HG02885 (cell line): Measurements from ENCODE around the gene CD7.

ENCODE experiments used
- ATAC-seq: cut with Tn5 transposase; IDR thresholded peaks from one replicate; pipeline ENCODE4 v1.9.1; 2021; ENCODE audit warnings: mild to moderate bottlenecking; ENCODE audit not compliant: unreplicated experiment, poor library complexity

Gene CD7

DNA sequence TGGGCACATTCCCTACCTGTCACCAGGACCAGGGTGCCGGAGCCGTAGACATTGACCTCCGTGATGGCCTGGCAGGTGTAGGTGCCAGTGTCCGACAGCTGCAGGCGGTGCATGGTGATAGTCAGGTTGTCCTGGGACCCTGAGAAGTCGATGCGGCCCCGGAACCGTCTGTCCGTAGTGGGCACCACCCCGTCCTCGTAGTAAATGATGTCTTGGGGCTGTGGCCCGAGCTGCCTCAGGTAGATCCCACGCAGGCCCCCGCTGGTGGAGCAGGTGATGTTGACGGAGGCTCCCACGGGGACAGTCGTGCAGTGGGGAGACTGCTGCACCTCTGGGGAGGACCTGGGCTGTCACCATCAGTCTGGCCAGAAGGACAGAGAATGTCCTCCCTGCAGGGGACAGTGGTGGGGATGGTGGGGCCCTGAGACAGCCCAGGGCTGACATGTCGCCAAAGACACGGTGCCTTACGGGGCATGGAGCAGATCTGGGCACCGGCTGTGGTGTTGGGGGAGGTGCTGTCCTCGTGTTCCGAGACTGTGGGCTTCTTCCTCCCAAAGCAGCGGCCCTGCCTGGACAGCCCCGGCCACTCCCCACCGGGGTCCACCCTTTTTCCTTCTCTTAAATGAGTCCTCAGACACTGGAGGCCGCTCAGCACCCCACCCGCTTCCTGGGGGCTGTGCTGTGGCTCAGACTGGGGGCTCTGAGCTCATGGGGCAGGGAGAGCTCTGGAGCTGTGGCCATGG, 586 bp downstream of the CD7 start:
- ATAC-seq, result no peak

DNA sequence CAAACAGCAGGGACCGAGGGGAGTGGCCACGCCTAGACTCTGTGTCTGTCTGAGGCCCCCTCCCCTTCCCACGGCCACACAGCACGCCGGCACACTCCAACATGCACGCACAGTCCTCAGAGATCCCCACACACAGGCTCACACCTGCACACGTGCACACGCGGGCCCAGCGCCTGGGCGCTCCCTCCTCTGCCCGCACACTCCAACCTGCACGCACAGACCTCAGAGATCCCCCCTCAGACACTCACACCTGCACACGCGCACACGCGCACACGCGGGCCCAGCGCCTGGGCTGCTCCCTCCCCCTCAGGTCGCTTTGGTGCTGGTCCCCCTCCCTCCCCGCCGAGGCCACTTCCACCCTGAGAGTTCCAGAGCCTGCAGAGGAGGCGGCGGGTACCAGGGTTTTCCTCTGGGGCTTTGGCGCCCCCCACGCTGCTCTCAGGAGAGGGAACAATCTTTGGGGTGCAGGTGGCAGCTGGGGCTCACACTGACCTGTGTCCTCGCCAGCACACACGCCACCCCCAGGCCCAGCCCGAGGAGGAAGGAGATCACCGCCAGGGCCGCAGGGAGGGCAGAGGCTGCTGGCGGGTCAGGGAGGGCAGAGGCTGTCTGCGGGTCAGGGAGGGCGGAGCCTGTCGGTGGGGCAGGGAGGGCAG, 1.6 kb downstream of the CD7 start:
- ATAC-seq, result no peak

DNA sequence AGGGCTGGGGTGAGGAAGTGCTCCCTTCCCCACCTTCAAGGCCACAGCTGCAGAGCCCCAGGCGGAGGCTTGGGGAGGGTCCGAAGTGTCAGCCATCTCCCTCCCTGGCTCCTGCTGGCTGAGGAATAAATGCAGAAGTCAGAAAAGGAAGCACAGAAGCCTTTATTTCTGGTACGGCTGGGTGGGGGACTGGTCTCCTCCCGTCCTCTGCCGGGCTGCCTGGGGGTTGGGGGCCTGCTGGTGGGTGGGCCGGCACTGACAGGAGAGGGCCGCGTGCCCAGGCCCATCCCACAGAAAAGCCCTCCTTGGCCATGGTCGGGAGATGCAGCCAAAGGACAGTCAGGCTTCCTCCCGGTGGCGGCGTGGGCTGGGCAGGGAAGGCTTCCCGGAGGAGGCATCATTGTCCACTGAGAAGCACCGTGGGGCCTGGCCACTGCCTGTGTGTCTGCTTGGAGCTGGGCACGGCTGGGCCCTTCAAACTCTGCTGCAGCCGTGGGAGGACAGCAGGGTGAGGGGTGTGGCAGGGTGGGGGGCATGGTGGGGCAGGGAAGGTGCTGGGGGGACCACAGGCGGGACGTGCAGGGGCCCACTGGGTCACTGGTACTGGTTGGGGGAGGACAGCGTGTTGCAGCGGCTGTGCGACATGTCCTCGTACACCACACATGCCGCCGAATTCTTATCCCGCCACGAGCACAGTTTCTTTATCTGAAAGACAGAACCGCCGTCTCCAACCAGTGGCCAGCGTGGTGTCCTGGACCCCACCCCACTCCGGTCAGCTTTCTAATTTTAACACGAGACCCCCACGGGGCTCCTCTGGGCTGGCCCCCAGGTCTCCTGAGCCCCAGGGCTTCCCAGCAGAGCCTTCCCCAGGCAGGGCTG, 2.4 kb downstream of the CD7 start:
- ATAC-seq, result no peak

DNA sequence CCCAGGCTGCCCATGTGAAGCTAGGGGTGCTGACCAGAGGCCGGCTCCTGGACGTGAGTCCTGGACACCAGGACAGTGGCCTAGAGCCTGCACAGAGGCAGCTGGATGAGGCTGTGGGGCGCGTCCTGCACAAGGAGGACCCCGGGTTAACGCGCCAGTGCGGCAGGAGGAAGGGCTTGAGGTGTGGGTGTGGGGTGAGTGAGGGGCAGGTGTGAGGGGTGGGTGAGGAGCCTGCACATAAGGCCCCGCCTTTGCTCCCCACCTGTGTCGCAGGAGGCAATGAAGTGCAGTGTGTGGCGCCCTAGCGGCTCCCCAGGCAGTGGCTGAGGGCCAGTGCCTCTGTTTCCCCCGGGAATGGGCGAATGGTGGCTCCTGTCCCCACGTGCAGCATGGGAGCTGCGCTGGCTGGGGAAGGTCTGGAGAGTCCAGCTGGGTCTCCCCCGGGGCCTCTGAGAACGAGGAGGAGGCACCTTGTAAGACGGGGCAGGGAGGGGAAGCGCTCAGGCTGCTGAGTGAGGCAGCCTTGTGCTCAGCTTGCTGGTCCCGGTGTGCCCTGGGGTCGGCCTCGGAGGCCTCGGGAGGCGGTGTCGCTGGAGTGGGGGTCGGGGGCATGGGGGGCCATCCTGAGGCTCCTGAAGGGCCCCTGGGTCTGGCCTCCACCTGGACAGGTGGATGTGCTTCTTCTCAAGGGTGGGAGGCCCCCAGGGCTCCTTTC, 3.2 kb downstream of the CD7 start:
- ATAC-seq, result no peak

DNA sequence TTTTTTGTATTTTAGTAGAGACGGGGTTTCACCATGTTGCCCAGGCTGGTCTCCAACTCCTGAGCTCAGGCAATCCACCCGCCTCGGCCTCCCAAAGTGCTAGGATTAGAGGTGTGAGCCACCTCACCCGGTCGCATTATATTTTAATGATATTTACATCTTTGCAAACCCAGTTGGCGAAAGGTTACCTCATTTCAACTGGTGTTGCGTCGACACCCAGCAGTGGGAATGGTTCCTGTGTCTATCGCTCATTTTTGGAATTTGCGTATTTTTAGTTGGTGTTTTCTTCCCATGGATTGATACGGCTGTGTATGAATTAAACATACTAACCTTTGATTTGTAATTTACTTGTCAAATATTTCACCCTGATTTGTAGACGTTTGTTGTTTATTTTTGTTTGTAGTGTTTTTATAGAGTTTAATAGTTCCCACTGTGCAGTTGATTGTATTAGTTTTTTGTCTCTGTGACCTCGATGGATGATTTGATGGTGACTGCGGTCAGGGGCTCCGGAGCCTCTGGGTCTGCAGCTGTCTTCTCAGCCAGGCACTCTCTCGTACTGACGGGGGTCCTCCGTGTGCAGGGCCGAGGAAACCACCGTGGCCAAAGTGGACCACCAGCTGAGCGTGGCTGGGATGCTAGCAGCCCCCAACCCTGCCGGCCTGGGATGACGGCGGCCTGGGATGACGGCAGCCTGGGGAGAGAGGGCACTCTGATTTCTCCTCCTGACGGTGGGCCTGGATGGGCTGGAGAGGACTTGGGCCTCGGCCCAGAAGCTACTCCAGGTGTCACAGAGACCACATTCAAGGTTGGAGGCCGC, 4.0 kb downstream of the CD7 start:
- no peak for ATAC-seq

DNA sequence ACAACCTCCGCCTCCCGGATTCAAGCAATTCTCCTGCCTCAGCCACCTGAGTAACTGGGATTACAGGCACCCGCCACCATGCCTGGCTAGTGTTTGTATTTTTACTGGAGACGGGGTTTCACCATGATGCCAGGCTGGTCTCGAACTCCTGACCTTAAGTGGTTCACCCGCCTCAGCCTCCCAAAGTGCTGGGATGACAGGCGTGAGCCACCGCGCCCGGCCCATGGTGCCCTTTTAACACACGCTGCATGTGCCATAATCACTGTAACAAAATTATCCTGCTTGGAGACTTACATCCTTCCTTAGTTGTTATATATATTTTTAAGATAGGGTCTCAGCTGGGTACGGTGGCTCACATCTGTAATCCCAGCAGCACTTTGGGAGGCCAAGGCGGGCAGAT, 5.4 kb downstream of the CD7 start:
- ATAC-seq, result no peak

DNA sequence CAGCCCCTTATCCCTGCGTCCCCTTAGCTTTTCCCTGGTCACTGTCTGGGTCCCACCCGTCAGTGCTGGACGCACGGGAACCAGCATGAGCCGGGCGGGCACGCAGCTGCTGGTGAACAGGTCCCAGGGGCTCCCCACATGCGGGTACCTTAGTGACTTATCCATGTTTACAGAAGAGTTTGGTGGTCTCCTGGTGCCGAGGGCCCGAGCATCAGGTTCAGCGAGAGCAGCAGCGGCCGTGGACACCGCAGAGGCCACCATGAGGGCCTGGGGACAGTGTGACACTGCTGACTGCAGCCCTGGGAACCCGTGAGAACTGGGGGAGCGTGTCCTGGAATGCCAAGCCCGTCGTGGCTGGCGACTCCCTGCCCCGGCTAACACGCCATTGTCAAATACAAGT, 6.5 kb downstream of the CD7 start:
- ATAC-seq, result no peak

DNA sequence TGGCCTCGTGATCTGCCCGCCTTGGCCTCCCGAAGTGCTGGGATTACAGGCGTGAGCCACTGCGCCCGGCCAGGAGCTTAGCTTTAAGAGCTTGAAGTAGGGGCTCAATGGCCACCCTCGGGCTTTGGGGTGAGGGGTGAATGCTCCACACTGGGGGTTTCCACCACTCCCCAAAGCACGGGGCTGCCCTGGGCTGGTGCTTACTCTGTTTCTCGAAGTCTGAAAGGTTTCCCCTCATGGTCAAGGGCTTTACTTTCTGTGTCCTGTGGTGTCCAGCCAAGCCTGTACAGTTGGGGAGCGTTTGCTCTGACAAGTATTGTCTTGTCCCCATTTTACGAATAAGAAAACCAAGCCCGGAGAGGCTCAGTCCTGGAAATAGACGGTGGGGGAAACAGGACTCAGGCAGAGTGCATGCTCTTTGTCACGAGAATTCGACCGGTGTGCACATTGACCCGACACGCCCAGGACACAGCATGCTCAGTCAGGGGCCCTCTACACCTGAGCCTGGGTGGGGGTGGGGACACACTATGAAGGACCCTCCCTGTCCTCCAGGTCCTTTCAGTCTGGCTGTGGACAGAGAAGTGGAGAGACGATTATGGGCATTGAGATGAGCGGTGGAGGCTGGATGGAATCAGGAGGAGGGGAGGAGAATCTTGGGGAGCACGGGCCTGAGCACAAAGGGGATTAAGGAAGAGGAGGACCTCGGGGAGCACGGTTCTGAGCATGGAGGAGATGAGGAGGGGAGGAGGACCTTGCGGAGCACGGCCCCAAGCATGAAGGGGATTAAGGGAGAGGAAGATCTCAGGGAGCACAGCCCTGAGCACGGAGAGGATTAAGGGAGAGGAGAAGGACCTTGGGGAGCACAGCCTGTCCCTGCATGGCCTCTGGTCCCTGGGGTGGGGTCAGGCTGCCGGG, 7.5 kb downstream of the CD7 start:
- ATAC-seq, result no peak

DNA sequence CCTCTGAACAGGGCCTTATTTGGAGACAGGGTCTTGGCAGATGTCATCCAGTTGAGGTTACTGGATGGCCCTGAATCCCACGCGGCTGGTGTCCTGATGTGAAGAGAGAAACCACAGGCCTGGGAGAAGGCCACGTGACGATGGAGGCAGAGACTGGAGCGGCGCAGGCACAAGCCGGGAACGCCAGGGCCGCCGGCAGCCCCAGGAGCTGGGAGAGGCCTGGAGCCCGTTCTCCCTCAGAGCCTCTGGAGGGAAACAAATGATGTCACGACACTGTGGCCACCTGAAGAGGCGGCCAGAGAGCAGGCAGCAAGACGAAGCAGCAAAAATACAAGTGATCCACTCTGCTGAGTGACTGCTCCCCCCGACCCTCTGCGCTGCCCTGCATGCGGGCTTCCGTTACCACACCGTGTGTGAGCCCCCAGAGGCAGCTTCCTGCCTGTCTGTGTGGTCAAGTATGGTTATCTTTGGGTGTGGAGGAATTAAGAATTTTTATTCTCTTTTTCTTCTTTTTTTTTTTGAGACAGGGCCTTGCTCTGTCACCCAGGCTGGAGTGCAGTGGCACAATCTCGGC, 11.6 kb downstream of the CD7 start:
- no peak for ATAC-seq

DNA sequence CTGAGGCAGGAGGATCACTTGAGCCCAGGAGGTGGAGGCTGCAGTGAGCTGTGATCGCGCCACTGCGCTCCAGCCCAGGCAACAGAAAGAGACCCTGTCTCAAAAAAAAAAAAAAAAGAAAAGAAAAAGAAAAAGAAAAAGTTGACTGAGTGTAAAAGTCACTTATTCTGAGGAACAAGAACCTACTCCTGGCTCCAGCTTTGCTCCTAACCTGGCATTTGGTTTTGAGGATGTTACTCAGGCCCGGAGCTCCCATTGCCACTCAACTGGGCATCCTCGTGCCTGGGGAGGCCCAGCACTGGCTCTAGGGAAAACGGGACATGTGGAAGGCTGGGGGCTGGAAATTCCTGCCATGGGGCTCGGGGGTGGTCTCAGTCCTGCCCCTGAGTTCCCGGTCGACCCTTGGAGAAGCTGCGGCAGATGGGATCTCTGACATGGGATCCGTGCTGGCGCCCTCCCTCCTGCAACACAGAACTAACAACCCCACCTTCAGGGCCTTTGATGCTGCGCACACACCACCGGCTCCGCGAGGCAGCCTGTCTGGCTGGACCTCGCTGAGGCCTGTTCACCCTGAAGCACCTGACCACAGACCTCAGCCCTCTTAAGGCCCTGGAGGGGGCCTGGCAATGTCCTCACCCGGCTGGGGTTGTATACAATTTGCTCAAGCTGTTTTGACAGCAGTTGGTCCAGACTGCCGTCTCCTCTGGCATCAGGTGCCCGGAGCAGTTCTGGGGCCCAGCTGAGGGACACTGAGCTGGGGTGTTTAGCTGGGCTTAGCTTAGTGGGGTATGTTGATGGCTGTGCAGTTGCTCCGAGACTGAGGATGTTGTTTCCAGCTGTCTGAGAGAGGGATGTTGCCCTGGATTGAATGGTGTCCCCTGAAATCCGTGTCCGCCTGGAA, 12.3 kb downstream of the CD7 start:
- ATAC-seq, result no peak

DNA sequence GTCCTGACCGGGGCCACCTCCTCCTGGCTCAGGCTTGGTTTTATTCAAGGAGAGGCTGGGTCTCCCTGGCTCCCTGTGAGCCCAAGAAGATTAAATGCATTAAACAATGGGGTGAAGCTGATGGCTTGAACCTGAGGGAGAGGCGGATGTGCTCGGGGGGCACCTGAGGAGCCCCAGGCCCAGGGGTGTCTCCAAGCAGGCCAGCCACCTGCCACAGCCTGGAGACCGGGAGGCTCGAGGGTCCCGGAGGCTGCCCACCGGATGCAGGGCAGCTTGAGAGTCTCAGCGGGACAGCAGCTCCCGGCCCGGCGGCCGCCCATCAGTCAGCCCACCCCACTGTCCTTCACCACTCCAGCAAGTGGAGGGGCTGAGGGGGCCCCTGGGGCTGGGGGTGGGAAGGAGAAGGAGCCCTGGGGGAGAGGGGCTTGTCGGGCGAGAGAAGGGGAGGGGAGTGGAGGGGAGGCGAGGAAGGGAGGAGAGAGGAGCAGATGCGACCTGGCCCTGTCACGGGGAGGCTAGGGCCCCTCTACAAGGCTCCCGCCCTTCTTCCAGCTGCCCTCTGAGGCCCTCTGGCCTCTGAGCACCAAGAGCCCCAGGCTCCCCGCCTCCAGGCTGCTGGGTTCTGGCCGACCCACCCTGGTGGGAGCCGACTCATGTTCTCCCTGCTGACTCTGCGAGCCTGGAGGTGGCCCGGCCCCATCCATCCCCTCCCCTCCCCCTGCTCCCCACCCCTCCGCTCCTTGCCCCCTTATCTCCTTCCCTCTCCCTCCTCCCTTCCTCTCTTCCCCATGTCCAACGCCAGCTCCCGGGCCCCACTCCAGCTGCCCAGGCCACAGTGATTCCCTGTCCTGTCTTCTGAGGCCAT, 13.2 kb downstream of the CD7 start:
- no peak for ATAC-seq

DNA sequence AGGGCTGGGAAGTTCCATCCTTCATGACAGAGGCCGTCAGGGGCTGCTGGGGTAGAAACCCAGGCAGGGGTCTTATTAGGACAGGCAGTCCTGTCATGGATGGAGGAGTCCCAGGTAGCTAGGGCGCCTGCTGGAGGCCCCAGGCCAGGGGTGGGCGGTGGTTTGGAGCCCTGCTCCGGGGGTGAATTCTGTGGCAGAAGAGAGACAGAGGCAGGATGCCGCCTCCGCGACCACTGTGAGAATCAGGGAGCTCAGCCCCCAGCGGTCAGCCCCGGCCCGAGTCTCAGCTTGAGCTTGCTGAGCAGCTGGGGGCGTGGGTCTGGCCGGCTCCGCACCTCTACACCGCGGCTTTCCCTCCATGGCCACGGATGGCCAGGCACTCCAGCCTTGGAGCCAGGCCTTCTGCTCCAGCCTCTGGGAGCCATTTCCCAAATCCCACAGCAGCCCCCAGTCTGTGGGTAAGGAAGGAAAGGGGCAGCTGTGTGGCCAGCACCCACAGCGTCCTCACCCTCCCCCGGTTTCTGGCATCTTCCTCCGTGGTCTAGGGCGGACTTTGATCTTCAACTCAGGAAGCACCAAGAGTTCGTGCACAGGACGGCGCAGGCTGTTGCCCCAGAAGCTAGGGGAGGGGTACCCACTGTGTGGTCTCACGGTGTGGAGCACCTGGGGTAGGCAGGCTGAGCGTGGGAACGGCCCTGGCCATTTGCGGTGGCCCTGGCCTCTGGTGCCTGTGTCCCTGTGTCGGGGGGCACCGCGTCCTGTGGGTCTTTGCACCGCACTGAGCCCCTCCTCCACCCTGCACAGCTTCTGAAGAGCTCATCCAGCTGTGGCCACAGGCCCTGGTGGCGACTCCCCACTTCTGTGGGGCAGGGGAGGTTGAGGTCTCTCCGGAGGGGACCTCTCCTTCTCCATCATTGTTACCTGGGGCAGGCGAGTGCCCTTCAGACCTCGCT, 14.1 kb downstream of the CD7 start:
- no peak for ATAC-seq

DNA sequence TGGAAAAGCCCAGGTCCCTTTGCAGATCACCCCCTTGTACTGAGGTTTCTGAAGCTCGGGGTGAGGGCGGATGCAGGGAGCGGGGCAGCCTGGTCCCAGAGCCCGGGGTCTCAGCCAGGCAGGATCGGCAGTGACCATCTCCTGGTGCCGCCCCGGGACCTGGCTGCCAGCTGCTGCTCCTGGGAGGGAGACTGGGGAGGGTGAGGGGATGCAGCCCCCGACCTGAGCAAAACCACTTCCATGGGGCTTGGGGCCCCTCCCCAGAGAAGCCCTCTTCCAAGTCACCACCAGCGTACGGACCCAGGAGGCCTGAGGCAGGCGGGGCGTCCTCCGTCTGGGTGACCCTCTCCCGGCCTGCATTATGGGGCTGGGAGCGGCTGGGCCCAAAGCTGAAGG, 14.8 kb downstream of the CD7 start:
- ATAC-seq, result no peak

DNA sequence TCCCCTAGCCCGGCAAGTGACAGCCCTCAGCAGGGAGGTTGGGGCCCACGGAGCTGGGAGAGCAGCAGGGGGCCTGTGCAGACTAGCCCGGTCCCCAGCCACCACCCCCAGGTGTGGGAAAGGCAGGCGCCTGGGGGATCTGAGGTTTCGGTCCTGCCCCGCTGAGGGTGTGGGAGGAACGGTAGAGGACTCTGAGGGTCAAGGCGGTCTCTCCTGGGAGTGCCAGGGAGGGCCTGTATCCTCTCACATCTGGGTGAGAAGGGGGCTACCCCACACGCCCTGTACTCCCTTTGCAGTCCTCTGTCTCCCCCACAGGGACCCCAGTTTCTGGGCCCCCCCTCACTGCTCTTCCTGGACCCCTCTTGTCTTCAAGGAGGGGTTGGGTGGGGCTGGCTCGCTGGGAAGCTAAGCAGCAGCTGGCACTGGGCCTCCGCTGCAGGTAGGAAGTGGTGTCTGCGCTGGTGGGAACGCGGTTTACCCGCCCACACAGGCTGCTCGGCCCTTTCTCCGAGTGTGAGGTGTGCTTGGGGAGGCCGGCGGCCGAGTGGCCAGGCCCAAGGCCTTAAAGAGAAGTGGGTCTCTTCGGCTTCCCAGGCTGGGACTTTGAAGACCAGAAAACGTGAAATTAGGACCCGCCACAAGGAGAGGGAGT, 15.4 kb downstream of the CD7 start:
- ATAC-seq, result peak; percentile 39
